ENCODE results near the gene LBHD1. TPM values are rescaled to one million over a fixed set of nuclear protein-coding genes. Genes with fewer than 3 reads are reported as not detected.
"Not testable (repeated sequence)": the region's sequence is repeated elsewhere in the genome, so short reads cannot be mapped to it uniquely, and the experiment has no call there.

LBHD1 gene
- total RNA-seq, 2 donors from 2014 or later, result 12.0 to 14.9 TPM

DNA sequence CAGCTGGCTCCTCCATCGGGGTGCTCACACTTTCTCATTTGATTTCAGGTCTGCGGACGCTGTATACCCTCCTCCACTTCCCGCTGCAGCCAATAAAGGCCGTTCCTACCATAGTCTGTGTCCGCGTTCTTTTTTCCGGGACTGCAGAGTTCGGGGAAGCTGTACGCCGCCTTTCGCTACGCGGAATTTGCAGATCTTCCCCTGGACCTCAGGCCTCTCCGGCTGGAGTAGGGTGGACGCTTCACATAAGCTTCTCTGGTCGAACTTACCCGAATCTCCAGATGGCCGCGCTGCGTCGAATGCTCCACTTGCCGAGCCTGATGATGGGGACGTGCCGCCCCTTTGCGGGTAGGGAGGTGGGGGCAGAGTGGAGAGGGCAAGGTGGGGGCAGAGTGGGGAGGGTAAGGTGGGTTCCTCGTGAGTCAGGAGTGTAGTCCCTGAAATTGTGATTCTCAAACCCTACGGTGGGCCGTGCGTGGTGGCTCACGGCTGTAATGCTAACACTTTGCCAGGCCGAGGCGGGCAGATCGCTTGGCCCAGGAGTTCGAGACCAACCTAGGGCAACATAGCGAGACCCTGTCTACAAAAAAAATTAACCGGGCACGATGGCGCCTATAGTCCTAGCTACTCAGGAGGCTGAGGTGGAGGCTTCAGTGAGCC is 6.3 kb downstream of the LBHD1 start:
- peak; percentile 33 to 50 (median 36) for DNase-seq
- Mint-ChIP-seq H3K4me1 (peaks cover 28% of the 10 kb centered on the region), H3K4me3 (peak overlapping the region; percentile 98), H3K36me3 (ENCODE audit: low read depth) (no peaks in the 10 kb centered on the region), H3K27me3 (no peaks in the 10 kb centered on the region), H3K27ac (peak overlapping the region; percentile 97)
- ATAC-seq, result peak; percentile 40
- no peaks in the 10 kb centered on the region for H3K9me3 ChIP-seq (ENCODE audit: control insufficient read depth, low read length, poor library complexity, severe bottlenecking)

DNA sequence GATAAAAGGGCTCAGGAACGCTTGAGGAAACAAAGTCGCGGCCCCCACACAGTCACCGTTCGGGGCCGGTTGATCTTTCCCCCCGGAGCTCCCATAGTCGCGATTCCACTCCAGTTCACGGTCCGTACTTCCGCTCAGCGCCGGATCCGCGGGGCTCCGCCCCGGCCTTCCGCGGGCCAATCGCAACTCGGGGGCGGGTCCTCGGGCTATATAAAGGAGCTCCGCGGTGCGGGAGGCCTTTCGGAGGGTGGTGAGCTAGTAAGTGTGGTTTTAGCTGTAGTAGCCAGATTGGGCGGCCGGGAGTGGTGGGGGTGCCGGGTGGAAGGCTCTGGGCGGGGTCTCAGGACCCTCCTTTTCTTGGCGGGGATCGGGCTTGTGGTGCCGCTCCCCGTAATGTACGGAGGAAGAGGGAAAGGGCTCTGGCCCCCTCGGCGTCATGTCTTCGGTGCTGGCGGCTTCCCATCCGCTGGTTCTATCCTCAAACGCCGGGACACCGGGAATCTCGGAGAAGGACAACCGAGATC is 6.9 kb downstream of the LBHD1 start, which contains the start of the genes C11orf98 and CSKMT:
Gene C11orf98 (minus strand): TSS at position 136 of the 524 bp plus-strand sequence. CDS start 41 bp downstream, at position 95.
Gene CSKMT (plus strand): TSS at position 238 of the 524 bp plus-strand sequence. CDS start 568 bp downstream, outside the sequence.
- peak; percentile 94 for ATAC-seq
- no peaks in the 10 kb centered on the region for H3K9me3 ChIP-seq (ENCODE audit: control insufficient read depth, low read length, poor library complexity, severe bottlenecking)
- peaks cover 27% of the 10 kb centered on the region for H3K4me1 Mint-ChIP-seq
- DNase-seq, result peak; percentile 86 to 95 (median 92)
- H3K27ac Mint-ChIP-seq, result peak within 1 kb of the TSS; percentile 97
- H3K36me3 Mint-ChIP-seq (ENCODE audit: low read depth), result no peaks in the 10 kb centered on the region
- peak within 1 kb of the TSS; percentile 98 for H3K4me3 Mint-ChIP-seq
- H3K27me3 Mint-ChIP-seq, result no peaks in the 10 kb centered on the region

DNA sequence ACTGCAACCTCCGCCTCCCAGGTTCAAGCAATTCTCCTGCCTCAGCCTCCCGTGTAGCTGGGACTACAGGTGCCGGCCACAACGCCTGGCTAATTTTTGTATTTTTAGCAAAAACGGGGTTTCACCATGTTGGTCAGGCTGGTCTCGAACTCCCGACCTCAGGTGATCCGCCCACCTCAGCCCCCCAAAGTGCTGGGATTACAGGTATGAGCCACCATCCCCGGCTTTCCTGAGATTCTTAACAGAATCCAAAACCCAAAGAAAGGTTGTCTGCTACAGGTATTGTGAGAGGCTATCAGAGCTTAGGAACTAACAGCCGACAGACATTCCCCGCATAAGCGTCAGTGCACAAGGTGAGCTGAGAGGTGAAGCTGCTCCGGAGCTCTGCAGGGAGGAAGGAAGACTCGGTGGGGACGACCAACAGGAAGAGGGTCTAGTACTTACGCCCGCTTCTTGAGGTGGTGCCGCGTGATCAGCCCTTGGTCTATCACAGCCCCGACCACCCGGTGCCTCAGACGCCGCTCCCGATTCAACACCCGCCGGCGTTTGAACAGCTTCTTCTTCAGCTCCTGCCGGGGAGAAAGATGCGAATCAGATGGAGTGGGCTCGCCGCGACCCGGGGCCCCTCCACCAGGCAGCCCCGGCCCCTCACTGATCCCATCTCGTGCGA is 7.5 kb downstream of the LBHD1 start:
- peak overlapping the region; percentile 97 for H3K27ac Mint-ChIP-seq

DNA sequence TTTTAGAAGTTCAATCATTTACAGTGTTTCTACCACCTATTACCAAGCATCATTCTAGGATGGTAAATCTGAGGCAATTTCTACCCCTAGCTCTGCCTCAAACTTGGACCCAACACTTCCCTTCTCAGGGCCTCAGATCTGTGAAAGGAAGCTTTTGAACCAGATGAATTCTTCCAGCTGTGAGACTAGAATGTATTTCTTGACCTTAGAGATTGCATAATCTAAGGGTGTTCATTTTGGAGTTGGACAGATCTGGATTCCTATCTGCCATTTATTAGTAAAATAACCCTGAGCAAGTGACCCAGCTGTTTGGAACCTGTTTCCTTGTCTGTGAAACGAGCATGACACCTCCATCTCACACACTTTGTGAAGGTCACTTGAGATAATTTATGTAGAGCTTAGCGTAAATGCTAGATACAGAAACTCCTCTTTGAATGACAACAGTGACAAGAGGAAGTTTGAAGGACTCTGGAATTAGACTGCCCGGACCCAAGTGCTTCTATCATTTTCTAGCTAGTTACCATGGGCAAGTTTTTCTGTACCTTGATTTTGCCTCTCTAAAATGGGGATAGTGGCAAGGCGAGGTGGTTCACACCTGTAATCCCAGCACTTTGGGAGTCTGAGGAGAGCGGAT is 15.2 kb downstream of the LBHD1 start:
- no peak for DNase-seq
- Mint-ChIP-seq H3K27ac (no peak overlapping the region), H3K36me3 (ENCODE audit: low read depth) (no peaks in the 10 kb centered on the region), H3K4me1 (peaks cover 8% of the 10 kb centered on the region), H3K4me3 (no peak overlapping the region), H3K27me3 (no peaks in the 10 kb centered on the region)
- no peak for ATAC-seq
- H3K9me3 ChIP-seq (ENCODE audit: control insufficient read depth, low read length, poor library complexity, severe bottlenecking), result no peaks in the 10 kb centered on the region

More for the DNA sequence above, 7.5 kb downstream of the LBHD1 start:
- no peaks in the 10 kb centered on the region for H3K27me3 Mint-ChIP-seq
- no peaks in the 10 kb centered on the region for H3K36me3 Mint-ChIP-seq (ENCODE audit: low read depth)
- peak in 1 of 3 donors; percentile 38 for DNase-seq
- peak overlapping the region; percentile 98 for H3K4me3 Mint-ChIP-seq
- H3K9me3 ChIP-seq (ENCODE audit: control insufficient read depth, low read length, poor library complexity, severe bottlenecking), result no peaks in the 10 kb centered on the region
- ATAC-seq, result peak; percentile 60
- peaks cover 26% of the 10 kb centered on the region for H3K4me1 Mint-ChIP-seq

DNA sequence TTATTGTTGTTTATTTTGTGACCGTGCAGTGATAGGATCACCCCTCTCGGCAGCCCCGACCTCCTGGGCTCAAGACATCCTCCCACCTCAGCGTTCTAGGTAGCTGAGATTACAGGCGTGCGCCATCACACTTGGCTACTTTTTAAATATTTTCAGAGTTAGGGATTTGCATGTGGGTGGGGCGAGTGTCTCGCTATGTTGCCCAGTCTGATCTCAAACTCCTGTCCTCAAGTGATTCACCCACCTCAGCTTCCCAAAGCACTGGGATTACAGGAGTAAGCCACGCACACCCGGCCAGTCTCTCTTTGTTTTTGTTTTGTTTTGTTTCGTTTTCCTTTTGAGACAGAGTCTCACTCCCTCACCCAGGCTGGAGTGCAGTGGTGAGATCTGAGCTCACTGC is 17.8 kb downstream of the LBHD1 start:
- no peaks in the 10 kb centered on the region for H3K36me3 Mint-ChIP-seq (ENCODE audit: low read depth)
- peaks cover 11% of the 10 kb centered on the region for H3K4me1 Mint-ChIP-seq
- H3K27ac Mint-ChIP-seq, result peak overlapping the region; percentile 95
- H3K9me3 ChIP-seq (ENCODE audit: control insufficient read depth, low read length, poor library complexity, severe bottlenecking), result no peaks in the 10 kb centered on the region
- H3K27me3 Mint-ChIP-seq, result no peaks in the 10 kb centered on the region
- DNase-seq (no peak), ATAC-seq (no peak)
- H3K4me3 Mint-ChIP-seq, result peak overlapping the region; percentile 62

DNA sequence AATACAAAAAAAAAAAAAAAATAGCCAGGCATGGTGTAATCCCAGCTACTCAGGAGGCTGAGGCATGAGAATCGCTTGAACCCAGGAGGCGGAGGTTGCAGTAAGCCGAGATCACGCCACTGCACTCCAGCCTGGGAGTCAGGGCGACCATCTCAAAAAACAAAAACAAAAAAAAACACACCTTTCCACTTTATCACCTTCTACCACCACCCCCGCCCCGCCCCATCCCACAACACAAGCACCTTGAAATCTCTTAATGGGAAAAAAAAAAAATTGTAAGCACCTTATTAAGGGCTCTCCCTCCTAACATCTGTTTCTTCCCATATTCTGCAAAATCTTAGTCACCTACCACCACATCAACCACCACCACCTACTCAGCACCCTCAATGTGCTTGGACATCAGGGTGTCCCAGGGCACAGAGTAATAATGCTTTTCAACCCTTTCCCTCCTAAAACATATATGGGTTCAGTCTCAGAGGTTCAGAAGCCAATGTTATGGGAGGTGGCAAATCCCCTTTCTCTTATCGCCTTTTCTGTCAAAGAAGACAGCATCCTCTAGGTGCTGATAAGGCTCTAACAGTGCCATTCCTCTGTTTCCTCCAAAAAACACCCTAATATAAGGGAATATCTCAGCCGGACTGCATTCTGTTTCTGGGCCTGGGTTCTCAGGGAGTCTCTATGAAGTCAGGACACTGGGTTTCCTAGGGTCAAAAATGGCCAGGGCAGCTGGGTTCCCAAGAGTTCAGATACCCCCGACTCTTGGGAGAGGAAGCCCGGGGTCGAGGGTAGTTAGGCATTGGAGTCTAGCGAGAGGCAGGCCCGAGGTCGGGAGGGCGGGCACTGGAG is 19.7 kb downstream of the LBHD1 start:
- peaks cover 11% of the 10 kb centered on the region for H3K4me1 Mint-ChIP-seq
- H3K27me3 Mint-ChIP-seq, result no peaks in the 10 kb centered on the region
- H3K4me3 Mint-ChIP-seq, result peak overlapping the region; percentile 88
- no peaks in the 10 kb centered on the region for H3K36me3 Mint-ChIP-seq (ENCODE audit: low read depth)
- peak in 1 of 3 donors; percentile 74 for DNase-seq
- no peaks in the 10 kb centered on the region for H3K9me3 ChIP-seq (ENCODE audit: control insufficient read depth, low read length, poor library complexity, severe bottlenecking)
- ATAC-seq, result peak; percentile 11
- peak overlapping the region; percentile 95 for H3K27ac Mint-ChIP-seq

DNA sequence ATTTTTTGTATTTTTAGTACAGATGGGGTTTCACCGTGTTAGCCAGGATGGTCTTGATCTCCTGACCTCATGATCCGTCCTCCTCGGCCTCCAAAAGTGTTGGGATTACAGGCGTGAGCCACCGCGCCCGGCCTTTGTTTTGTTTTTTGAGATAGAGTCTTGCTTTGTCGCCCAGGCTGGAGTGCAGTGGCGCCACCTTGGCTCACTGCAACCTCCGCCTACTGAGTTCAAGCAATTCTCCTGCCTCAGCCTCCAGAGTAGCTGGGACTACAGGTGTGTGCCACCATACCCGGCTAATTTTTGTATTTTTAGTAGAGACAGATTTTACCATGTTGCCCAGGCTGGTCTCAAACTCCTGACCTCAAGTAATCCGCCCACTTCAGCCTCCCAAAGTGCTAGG is 21.8 kb downstream of the LBHD1 start:
- peak overlapping the region; percentile 4 for H3K27ac Mint-ChIP-seq
- not testable (repeated sequence) for H3K4me3 Mint-ChIP-seq; DNase-seq; H3K9me3 ChIP-seq (ENCODE audit: control insufficient read depth, low read length, poor library complexity, severe bottlenecking); H3K36me3 Mint-ChIP-seq (ENCODE audit: low read depth); ATAC-seq; H3K27me3 Mint-ChIP-seq
- peaks cover 21% of the 10 kb centered on the region for H3K4me1 Mint-ChIP-seq

DNA sequence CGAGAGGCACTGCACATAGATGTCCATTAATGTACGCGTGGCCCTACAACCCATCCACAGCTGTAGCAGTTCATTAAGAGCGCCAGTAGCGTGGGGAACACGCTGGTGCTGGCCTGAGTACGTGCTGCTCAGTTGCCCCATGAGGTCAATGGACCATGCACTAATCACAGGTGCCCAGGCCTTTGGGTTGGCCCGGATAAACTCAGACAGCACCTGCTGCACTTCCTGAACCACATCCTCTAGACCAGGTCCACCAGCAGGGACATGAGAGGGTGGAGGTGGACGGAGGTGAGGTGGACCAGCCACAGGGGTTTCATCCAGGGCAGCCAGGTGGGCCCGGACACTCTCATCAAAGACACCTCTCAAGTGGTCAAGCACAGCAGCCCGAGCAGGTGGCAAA is 22.6 kb downstream of the LBHD1 start:
- no peaks in the 10 kb centered on the region for H3K9me3 ChIP-seq (ENCODE audit: control insufficient read depth, low read length, poor library complexity, severe bottlenecking)
- Mint-ChIP-seq H3K4me1 (peaks cover 24% of the 10 kb centered on the region), H3K4me3 (no peak overlapping the region), H3K27me3 (no peaks in the 10 kb centered on the region), H3K27ac (no peak overlapping the region), H3K36me3 (ENCODE audit: low read depth) (no peaks in the 10 kb centered on the region)
- DNase-seq (no peak), ATAC-seq (no peak)

DNA sequence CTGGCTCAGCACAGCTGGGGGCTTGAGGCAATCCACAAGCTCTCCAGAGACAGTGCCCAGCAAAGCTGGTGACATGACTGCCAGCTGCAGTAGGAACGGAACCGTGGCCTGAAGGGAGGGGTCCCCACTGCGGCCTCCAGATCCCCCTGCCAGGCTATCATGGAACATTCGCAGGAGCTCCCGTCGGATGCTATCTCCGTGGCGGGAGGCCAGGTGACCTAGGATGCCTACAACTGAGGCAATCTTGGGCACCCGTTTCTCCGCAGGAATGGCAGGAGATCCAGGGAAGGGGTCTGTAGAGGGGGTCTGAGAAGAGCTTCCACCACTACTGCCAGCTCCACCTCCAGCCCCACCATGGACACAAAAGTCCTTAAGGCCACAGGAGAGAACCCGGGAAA is 23.1 kb downstream of the LBHD1 start:
- ATAC-seq, result no peak
- no peaks in the 10 kb centered on the region for H3K9me3 ChIP-seq (ENCODE audit: control insufficient read depth, low read length, poor library complexity, severe bottlenecking)
- H3K36me3 Mint-ChIP-seq (ENCODE audit: low read depth), result no peaks in the 10 kb centered on the region
- no peaks in the 10 kb centered on the region for H3K27me3 Mint-ChIP-seq
- H3K4me3 Mint-ChIP-seq, result no peak overlapping the region
- H3K4me1 Mint-ChIP-seq, result peaks cover 24% of the 10 kb centered on the region
- H3K27ac Mint-ChIP-seq, result no peak overlapping the region
- DNase-seq, result no peak

DNA sequence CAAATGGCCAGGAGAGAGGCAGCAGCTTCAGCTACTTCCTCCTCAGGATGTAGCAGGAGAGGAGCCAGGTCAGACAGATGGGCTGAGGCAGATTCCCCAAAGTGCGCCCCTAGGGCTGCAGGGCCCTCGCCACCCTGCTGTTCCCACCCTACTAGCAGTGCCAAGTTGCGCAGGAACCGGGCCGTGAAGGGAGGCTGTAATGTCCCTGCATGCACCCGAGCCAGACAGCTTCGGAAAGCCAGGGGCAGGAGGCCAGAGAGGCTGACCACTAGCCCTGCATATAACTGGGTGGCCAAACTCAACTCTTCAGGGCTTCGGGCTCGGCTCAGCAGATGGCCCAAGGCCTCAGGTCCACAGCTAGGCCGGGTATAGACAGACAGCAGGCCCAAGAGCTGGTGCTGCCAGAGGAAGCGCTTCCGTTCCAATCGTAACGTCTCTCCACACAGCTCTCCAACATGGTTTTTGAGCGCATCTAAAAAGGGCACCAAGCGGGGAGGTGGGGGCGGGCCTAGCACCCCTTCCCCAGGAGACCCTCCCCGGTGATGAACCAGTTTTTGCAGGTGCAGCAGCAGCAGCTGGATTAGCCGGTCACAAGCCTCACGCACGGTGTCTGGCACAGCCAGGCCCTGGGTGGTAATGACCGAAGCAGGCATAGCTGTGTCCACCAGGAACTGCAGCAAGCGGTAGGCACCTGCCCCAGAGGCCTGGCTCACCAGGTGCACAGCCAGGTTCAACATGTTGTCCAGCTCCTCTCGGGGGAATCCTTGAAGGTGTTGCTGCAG is 23.7 kb downstream of the LBHD1 start:
- no peak overlapping the region for H3K4me3 Mint-ChIP-seq
- H3K27ac Mint-ChIP-seq, result no peak overlapping the region
- H3K36me3 Mint-ChIP-seq (ENCODE audit: low read depth), result no peaks in the 10 kb centered on the region
- H3K4me1 Mint-ChIP-seq, result peaks cover 22% of the 10 kb centered on the region
- no peak for ATAC-seq
- H3K9me3 ChIP-seq (ENCODE audit: control insufficient read depth, low read length, poor library complexity, severe bottlenecking), result no peaks in the 10 kb centered on the region
- H3K27me3 Mint-ChIP-seq, result no peaks in the 10 kb centered on the region
- DNase-seq, result no peak

DNA sequence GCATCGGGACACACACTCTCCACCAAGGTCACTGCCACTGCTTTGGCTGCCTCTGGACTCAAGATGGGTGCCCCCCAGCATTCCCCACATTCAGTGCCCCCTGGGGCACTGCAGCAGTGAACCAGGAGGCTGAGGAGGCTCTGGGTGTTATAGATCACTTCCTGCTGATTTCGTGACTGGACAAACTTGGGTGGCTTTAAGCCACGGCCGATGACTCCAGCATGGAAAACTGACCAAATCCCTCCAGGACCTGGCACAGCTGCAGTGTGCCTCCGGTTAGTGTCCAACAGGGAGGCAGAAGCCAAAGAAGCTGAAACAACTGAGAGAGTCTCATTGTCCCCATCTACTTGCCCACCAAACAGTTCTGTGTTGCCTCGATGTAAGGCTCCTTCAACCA is 24.5 kb downstream of the LBHD1 start:
- H3K27me3 Mint-ChIP-seq, result no peaks in the 10 kb centered on the region
- no peak overlapping the region for H3K4me3 Mint-ChIP-seq
- H3K36me3 Mint-ChIP-seq (ENCODE audit: low read depth), result no peaks in the 10 kb centered on the region
- H3K4me1 Mint-ChIP-seq, result peaks cover 21% of the 10 kb centered on the region
- DNase-seq, result no peak
- no peak for ATAC-seq
- no peak overlapping the region for H3K27ac Mint-ChIP-seq
- H3K9me3 ChIP-seq (ENCODE audit: control insufficient read depth, low read length, poor library complexity, severe bottlenecking), result no peaks in the 10 kb centered on the region
